ENCODE results near the gene NRCAM.
A peak's percentile ranks its signal among the peaks of the same experiment; 100 is the strongest.

Gene NRCAM

GRCh38 chr7:108413337-108413736 is 42.9 kb downstream of the NRCAM start:
- no peak for DNase-seq (ENCODE audit: low read depth)
- TF ChIP-seq CTCF (IDR thresholded peaks at IDR 0.05; ENCODE audit: insufficient read depth, low read depth, low read length, missing control alignments) = no peak
- H3K4me3 ChIP-seq (ENCODE audit: low read length) = no peak overlapping the region

- DNase-seq (ENCODE audit: low read depth) = no peak
- no peak for TF ChIP-seq CTCF (IDR thresholded peaks at IDR 0.05; ENCODE audit: insufficient read depth, low read depth, low read length, missing control alignments)
- no peak overlapping the region for H3K4me3 ChIP-seq (ENCODE audit: low read length)
Measured at GRCh38 chr7:108409146-108409545, 47.1 kb downstream of the NRCAM start.

- no peak for TF ChIP-seq CTCF (IDR thresholded peaks at IDR 0.05; ENCODE audit: insufficient read depth, low read depth, low read length, missing control alignments)
- no peak overlapping the region for H3K4me3 ChIP-seq (ENCODE audit: low read length)
- DNase-seq (ENCODE audit: low read depth) = no peak
Measured at GRCh38 chr7:108408296-108408991, 47.8 kb downstream of the NRCAM start.

GRCh38 chr7:108407676-108408075 is 48.6 kb downstream of the NRCAM start:
- no peak for TF ChIP-seq CTCF (IDR thresholded peaks at IDR 0.05; ENCODE audit: insufficient read depth, low read depth, low read length, missing control alignments)
- DNase-seq (ENCODE audit: low read depth) = no peak
- H3K4me3 ChIP-seq (ENCODE audit: low read length) = no peak overlapping the region

GRCh38 chr7:108406222-108406890 is 49.9 kb downstream of the NRCAM start:
- H3K4me3 ChIP-seq (ENCODE audit: low read length) = no peak overlapping the region
- peak; percentile 90 for DNase-seq (ENCODE audit: low read depth)
- TF ChIP-seq CTCF (IDR thresholded peaks at IDR 0.05; ENCODE audit: insufficient read depth, low read depth, low read length, missing control alignments) = no peak

GRCh38 chr7:108404509-108405420 is 51.5 kb downstream of the NRCAM start:
- no peak for TF ChIP-seq CTCF (IDR thresholded peaks at IDR 0.05; ENCODE audit: insufficient read depth, low read depth, low read length, missing control alignments)
- DNase-seq (ENCODE audit: low read depth) = peak; percentile 16
- no peak overlapping the region for H3K4me3 ChIP-seq (ENCODE audit: low read length)
